ENCODE data around the gene MYH10.

Gene MYH10

GRCh38 chr17:8503368-8503767, 127.2 kb downstream of the MYH10 start:
- H3K27me3 ChIP-seq, result no peaks in the 10 kb centered on the region
- no peak for TF ChIP-seq CTCF (IDR thresholded peaks at IDR 0.05)
- no peaks in the 10 kb centered on the region for H3K36me3 ChIP-seq
- no peak overlapping the region for H3K4me3 ChIP-seq (ENCODE audit: low read depth in 1 of 2, low read length in 1 of 2)
- H3K4me1 ChIP-seq (ENCODE audit: control insufficient read depth in 1 of 2, insufficient read depth in 1 of 2, low read depth in 1 of 2, low read length in 1 of 2), result no peaks in the 10 kb centered on the region
- H3K9me3 ChIP-seq, result no peaks in the 10 kb centered on the region
- no peak overlapping the region for H3K27ac ChIP-seq

DNA sequence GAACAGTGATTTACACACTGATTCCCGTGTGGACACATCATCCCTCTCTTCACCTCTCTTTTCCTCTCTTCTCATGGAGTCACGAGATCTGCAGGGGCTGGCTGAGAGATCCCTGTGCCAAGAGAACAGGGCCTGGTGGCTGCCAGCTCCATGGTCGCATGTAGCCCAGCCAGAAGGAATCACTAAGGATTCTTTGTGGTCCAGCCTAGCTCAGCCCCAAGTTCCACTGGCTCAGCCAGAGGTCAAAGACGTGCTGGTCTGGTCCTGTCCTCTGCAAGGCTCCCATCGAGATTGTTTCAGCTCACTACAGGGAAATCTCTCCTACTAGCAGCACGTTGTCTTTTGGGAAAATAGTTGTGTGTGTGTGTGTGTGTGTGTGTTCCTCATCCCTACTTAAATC, 128.4 kb downstream of the MYH10 start:
- H3K27me3 ChIP-seq, result no peaks in the 10 kb centered on the region
- no peak for TF ChIP-seq CTCF (IDR thresholded peaks at IDR 0.05)
- no peaks in the 10 kb centered on the region for H3K4me1 ChIP-seq (ENCODE audit: control insufficient read depth in 1 of 2, insufficient read depth in 1 of 2, low read depth in 1 of 2, low read length in 1 of 2)
- H3K9me3 ChIP-seq, result no peaks in the 10 kb centered on the region
- H3K4me3 ChIP-seq (ENCODE audit: low read depth in 1 of 2, low read length in 1 of 2), result no peak overlapping the region
- no peaks in the 10 kb centered on the region for H3K36me3 ChIP-seq
- no peak overlapping the region for H3K27ac ChIP-seq

DNA sequence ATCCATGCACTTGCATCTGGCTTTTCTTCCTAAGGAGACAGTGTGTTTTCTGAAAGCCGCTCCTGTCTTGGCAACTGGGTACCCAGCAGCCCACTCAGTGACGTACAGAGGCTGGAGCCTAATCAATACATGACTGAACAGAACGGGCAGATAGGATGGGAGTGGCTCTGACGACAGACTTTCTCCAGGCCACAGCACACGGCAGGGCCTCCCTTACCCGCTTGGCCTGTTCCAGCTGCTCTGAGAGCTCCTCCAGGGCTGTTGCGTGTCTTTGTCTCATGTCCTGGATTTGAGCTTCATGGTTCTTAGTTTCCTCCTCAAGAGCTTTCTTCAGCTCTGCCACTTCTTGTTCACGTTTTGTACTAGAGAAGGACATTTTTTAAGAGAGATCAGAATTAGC, 129.9 kb downstream of the MYH10 start:
- H3K27me3 ChIP-seq, result no peaks in the 10 kb centered on the region
- no peaks in the 10 kb centered on the region for H3K36me3 ChIP-seq
- no peak overlapping the region for H3K27ac ChIP-seq
- no peaks in the 10 kb centered on the region for H3K9me3 ChIP-seq
- no peaks in the 10 kb centered on the region for H3K4me1 ChIP-seq (ENCODE audit: control insufficient read depth in 1 of 2, insufficient read depth in 1 of 2, low read depth in 1 of 2, low read length in 1 of 2)
- TF ChIP-seq CTCF (IDR thresholded peaks at IDR 0.05), result no peak
- no peak overlapping the region for H3K4me3 ChIP-seq (ENCODE audit: low read depth in 1 of 2, low read length in 1 of 2)

- no peak for TF ChIP-seq CTCF (IDR thresholded peaks at IDR 0.05)
- Histone ChIP-seq H3K4me1 (ENCODE audit: control insufficient read depth in 1 of 2, insufficient read depth in 1 of 2, low read depth in 1 of 2, low read length in 1 of 2) (no peaks in the 10 kb centered on the region), H3K27ac (no peak overlapping the region), H3K4me3 (ENCODE audit: low read depth in 1 of 2, low read length in 1 of 2) (no peak overlapping the region), H3K36me3 (no peaks in the 10 kb centered on the region), H3K9me3 (no peaks in the 10 kb centered on the region), H3K27me3 (no peaks in the 10 kb centered on the region)
Measured at GRCh38 chr17:8499614-8500013, 130.9 kb downstream of the MYH10 start.

GRCh38 chr17:8499171-8499570, 131.4 kb downstream of the MYH10 start:
- Histone ChIP-seq H3K27me3 (no peaks in the 10 kb centered on the region), H3K4me1 (ENCODE audit: control insufficient read depth in 1 of 2, insufficient read depth in 1 of 2, low read depth in 1 of 2, low read length in 1 of 2) (no peaks in the 10 kb centered on the region), H3K36me3 (no peaks in the 10 kb centered on the region)

More at GRCh38 chr17:8499171-8499570, 131.4 kb downstream of the MYH10 start:
- H3K27ac ChIP-seq, result no peak overlapping the region
- TF ChIP-seq CTCF (IDR thresholded peaks at IDR 0.05), result no peak
- no peak overlapping the region for H3K4me3 ChIP-seq (ENCODE audit: low read depth in 1 of 2, low read length in 1 of 2)
- no peaks in the 10 kb centered on the region for H3K9me3 ChIP-seq

All from neutrophil (primary cell).